ENCODE measurements around the gene KIAA1549.

DNA sequence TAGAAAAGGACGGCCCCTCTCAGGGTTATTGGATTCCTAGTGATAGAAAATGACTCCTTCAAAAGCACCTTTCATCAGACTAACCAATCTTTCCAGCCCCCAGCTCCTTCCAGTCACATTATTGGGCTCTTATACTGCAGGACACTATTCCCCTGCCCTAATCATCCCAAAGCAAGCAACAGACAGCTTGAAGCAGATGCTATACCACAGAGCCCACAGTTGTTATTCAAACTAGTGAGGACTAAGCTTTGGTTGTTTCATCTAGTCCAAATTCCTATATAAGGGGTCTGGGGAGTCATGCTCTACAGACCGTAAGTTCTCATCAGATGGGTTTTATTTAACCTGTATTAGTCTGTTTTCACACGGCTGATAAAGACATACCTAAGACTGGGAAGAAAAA is 30.2 kb upstream of the KIAA1549 start:
- TF ChIP-seq POLR2A (IDR thresholded peaks at IDR 0.05), result no peak
- TF ChIP-seq, protein P1, sequence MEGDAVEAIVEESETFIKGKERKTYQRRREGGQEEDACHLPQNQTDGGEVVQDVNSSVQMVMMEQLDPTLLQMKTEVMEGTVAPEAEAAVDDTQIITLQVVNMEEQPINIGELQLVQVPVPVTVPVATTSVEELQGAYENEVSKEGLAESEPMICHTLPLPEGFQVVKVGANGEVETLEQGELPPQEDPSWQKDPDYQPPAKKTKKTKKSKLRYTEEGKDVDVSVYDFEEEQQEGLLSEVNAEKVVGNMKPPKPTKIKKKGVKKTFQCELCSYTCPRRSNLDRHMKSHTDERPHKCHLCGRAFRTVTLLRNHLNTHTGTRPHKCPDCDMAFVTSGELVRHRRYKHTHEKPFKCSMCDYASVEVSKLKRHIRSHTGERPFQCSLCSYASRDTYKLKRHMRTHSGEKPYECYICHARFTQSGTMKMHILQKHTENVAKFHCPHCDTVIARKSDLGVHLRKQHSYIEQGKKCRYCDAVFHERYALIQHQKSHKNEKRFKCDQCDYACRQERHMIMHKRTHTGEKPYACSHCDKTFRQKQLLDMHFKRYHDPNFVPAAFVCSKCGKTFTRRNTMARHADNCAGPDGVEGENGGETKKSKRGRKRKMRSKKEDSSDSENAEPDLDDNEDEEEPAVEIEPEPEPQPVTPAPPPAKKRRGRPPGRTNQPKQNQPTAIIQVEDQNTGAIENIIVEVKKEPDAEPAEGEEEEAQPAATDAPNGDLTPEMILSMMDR (IDR thresholded peaks at IDR 0.05), result no peak
